ENCODE data around the gene VAC14.

DNA sequence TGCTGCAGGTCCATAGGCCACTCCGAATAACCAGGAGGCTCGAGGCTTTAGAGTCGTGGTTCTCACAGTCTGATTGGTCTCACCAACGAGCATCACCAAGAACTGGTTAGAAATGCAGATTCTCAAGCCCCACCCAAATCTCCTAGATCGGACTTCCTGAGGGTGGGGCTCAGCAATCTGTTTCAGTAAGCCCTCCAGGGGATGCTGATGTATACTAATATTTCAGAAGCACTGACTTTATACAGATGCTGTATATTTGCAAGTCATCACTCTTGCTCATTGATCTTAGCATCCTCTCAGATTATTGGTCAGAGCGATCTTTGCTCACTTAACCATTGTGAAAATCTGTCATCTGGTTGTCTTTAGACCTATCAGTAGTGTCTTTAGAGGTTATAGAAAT is 4.4 kb upstream of the VAC14 start:
- no peak for TF ChIP-seq POLR2A (IDR thresholded peaks at IDR 0.05; ENCODE audit: low read depth, low read length)
- no peak for TF ChIP-seq POLR2AphosphoS5 (IDR thresholded peaks at IDR 0.05; ENCODE audit: low read depth, low read length)
- no peak for TF ChIP-seq SPI1 (IDR thresholded peaks at IDR 0.05; ENCODE audit: low read depth, low read length)
- TF ChIP-seq PAX5 (IDR thresholded peaks at IDR 0.05; ENCODE audit: insufficient read depth, low read length, severe bottlenecking): no peak

Data from GM12891 (cell line).